ENCODE measurements around the gene ZNF219.

ZNF219 gene

DNA sequence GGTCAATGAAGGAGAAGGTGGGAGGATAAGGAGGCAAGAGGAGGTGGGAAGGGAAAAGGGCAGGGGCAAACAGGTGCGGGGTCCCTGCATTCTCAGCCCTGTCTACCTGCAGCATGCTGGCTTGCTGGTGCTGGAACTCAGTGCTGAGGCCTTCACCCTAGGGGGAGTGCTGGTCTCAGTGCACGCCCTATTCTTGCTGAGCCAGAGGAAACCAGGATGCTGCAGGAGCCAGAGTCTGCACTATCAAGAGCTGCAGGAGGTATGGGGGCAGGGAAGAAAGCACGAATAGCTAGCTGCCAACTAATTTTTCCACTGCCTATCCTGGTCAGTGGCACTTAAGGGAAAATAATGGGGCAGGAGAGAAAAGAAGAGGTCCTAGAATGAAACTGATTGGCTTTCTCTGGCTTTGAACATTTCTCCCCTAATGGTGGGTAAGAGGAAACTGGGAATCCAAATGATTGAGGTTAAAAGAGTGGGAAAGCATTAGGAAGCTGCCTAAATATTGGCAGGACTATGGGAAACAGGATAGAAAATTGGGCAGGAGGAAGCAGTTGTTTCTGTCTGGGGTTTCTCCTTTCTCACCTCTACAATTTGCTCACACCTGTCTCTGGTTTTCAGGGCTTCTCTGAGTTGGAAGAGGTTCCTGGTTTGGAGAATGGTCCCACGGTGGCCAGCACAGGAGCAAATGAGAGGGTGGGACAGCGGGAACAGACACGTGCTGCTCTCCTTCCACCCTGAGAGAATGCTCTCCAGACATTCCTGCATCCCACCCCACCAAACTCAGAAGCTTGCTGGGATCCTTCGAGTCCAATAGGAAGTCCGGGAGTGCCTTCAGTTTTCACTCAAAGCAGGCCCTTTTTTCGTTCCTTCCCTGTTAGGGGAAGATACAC, 4.3 kb upstream of the ZNF219 start:
- no peak for DNase-seq (ENCODE audit: low read depth in 1 of 2, low spot score in 1 of 2)

DNA sequence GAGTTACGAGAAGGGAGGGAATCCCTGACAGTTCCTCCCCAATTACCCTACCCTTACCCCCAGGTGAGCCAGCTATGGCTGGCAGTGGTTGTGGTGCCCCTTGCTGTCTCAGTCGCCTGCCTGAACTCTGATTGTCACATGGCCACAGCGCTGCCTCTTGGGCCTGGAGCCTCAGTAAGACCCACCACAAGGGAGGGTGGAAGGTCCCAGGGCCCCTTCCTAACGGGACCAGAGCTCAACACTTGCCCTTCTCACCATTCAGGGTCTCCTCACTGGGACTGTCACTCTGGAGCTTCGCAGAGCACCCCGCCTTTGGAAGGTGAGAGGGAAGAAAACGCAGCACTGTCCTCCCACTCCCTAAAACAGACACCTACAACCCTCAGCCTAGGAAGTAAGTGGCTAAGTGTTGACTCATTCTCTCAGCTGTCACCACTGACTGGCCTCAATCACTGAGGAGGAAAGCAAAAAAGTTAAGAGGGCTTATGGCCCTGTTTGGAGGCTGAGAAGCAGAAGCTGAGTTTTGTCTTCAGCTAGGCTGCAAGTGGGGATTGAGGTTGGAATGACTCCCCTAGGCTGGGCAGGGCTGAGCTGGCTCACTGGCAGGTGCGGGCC, 3.5 kb upstream of the ZNF219 start:
- DNase-seq (ENCODE audit: low read depth in 1 of 2, low spot score in 1 of 2), result no peak

DNA sequence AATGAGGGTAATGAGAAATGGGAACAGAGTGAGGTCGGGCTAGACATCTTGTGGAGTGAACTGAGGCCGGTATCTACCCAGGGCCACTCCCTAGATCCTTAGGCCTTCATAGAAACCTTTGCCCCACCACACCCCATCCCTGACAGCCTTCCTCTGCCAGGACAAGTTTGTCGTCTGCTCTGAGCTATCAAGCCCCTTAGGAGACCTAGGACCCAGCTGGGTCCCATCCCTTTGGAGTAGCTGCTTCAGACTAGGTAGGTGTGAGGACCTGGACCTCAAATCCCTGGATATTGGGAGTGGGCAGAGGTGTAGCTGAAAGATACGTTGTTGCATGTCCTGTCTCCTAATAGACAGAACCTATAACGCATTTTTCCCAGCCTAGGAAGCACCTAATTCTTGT, 2.5 kb upstream of the ZNF219 start, which contains the start of gene TMEM253:
Gene TMEM253 (plus strand): TSS at position 136 of the 400 bp plus-strand sequence. CDS start 278 bp downstream, outside the sequence.
- no peak for DNase-seq (ENCODE audit: low read depth in 1 of 2, low spot score in 1 of 2)

DNA sequence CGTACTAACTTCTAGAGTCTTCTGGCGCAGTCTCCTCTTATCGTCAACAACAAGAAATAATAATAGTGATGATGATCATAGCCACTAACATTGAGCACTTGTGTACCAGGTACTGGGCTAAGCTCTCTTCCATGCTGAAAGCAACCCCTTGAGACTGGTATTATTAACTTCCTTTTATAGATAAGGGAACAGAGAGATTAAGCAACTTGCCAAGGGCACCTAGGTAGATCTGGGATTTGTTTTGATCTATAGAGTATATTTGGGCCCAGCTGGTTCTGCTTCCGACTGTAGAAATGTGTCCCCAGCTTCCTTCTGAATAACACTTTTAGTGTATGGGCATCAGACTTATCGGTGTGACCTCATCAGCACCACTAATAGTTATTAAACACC, 1.1 kb upstream of the ZNF219 start:
- DNase-seq (ENCODE audit: low read depth in 1 of 2, low spot score in 1 of 2), result no peak

DNA sequence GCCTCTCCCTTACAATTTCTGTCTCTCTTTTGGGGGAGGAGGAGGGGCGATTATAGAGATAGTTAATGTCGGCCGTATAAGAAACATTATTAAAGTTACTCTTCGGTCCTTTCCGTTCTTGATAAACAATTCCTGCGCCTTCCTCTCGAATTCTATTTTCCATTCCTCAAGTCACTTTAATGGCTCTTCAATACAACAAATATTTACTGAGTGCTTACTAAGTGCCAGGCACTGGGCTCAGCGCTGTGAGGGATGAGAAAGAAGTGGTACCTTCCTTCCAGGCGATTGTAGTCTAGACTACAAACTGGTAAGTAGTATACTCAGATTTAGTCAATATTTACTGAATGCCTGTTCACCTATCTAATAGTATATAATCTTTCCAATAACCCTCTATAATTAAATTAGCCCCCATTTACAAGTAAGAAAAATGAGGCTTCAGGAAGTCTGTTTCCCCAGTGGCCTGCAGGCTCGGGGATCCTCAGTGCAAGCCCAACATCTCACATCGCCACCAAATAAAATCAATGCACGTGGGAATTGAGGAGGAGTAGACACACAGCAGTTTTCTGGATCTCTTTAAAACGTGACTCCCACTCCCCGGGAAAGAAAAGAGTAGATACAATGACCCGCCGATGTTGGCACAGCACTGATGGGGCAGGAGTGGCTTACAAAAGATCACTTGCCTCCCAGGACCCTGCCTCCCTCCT, 589 bp upstream of the ZNF219 start:
- no peak for DNase-seq (ENCODE audit: low read depth in 1 of 2, low spot score in 1 of 2)

DNA sequence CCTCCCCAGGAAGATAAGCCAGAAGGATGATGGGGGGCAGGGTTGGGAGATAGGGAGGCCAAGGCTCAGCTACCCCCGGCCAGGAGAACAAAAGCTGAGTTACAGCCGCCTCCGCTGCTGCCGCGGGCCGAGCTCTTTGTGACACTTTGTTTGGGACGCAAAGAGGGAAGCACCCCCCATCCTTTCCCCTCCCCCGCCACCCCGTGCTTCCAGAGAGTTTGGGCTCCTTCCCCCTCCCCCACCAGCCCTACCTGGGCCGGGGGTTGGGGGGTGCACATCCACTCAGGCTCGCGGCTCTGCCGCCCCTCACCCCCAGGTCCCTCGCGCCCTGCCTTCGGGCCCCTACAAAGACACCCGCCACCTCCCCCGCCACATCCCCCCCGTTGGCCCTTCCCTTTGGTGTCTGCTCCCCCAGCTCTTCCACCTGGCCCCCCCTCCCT, 799 bp downstream of the ZNF219 start:
- no peak for DNase-seq (ENCODE audit: low read depth in 1 of 2, low spot score in 1 of 2)

DNA sequence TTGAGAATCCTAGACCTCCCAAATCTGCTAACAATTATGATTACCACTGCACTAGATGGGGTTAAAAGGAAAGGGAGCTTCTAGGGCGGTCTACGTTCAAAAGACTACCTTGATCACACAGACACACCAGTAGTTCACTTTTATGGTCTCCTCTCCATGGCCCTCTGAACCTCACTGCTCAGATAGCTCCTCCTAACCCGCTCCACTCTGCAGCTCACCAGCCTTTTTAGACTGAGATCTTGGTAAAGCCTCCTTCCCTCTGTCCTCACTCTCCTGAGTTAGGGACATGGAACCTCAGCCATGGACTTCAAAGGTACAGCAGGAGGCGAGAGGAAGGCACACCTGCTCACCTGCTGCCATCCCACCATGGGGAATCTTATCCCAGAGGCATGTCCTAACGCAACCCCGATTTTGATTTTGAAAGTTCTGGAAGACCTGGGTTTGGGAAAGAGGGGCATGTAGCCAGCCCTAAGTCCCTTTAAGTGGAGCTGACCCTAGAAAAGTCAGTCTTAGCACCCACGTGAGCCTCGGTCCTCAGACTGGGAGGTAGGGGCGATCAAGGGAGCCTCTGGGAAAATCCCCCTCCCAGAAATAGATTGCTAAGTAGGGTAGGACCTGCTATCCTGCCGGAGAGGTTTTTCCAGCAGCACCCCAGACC, 1.3 kb downstream of the ZNF219 start:
- no peak for DNase-seq (ENCODE audit: low read depth in 1 of 2, low spot score in 1 of 2)

DNA sequence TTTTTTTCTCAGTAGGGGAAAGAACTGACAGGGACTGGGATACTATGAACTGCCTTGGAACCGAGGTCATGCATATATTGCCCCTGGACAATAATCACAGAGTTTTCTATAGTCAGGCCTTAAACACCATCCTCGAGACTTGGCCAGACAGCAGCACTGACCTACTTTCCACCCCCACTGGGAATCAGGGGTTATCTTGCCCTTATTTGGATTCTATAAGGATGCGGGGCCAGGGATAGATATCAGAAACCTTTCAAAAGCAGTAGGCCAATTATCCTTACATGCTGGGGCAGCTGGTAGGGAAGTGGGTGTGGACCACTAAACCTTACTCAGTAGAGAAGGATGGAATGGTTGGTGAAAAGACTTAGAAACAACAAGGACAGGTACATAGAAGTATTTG, 2.0 kb downstream of the ZNF219 start:
- DNase-seq (ENCODE audit: low read depth in 1 of 2, low spot score in 1 of 2), result no peak

DNA sequence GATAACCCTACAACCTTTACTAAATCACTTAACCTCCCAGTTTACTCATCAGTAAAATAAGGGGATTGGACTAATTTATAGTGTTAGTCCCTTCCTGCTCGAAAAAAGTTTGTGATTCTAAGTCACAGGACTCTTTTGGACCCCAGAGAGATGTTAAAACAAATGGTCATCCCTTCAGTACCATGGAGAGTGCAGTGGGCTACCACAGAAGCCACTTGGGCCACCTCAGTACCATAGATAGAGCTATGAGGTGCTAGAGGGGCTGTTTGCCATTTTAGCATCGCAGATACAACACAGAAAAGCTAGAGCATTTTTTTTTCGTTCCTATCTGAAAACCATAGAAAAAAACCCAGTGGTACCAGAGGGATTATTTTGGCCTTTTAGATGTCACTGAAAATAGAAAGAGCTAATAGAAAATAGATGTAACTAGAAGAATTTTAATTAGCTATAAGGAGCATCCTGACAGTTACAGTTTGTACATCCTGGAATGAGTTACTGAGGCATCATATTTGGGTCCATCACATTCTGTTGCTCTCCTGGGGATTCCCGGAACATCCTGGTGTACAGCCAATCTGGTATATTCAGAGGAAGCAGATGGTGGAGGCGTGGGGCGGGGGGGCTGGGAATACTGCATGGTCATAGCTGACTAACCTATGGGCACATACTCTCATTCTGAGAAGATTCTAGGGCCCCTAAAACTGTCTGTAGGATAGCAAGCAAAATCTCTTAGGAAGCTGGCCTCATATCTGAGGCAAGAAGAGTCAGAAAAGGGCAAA, 2.8 kb downstream of the ZNF219 start:
- DNase-seq (ENCODE audit: low read depth in 1 of 2, low spot score in 1 of 2), result no peak

DNA sequence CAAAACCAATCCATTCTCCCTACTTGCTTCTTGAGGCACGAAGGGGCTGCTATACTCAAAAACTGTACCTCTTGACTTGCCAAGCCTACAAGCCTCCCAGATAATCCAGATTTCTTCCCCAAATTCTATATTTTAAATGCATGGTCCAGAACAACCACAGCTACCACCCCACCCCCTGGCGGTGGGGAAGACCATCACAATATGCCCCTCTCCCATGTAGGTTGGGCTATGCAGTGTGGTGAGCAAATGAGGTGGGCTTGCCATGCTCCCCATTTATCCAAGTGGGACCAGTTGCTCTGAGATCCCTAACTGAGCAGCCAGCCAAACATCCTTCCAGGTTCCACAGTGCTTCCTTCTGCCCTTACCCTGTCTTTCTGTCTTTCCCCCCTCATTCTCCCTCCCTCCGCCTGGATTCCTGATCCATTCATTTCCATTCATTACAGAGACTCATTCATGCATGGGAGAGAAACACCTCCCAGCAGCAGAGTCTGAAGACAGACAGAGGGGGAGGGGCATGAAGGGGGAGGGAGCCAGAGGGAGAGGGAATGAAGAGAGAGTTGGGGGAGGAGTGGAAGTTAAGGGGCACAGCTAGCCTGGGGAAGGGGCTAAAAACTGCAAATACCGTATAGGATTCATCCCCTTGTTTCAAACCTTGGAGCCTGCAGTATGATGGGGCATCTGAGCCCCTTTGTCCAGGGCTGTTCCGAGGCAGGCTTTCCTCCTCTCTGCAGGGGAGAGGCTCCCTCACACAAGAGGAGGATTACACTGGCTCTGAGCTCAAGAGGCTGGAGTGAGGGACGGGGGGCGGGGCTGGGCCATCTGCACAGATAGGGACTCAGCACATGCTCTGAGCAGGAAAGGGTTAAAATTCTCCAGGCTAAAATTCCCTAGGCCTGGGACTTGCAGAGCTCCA, 4.4 kb downstream of the ZNF219 start:
- DNase-seq (ENCODE audit: low read depth in 1 of 2, low spot score in 1 of 2), result no peak

DNA sequence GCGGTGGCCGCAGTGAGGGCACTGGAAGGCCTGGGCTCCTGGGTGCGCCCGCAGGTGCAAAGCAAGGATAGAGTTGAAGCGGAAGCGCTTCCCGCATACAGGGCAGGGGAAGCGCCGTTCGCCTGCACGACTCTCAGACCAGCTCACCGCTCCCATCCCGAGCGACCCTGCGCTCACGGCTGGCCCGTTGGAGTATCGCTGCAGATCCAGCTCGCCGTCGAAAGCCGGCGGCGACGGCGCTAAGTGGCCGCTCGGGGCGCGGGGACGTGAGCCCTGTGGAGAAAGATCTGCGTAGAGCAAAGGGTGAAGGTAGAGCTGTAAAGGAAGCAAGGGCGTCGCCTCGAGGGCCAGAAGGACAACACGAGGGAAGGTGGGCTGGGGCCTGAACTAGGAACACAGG, 5.4 kb downstream of the ZNF219 start:
- no peak for DNase-seq (ENCODE audit: low read depth in 1 of 2, low spot score in 1 of 2)

DNA sequence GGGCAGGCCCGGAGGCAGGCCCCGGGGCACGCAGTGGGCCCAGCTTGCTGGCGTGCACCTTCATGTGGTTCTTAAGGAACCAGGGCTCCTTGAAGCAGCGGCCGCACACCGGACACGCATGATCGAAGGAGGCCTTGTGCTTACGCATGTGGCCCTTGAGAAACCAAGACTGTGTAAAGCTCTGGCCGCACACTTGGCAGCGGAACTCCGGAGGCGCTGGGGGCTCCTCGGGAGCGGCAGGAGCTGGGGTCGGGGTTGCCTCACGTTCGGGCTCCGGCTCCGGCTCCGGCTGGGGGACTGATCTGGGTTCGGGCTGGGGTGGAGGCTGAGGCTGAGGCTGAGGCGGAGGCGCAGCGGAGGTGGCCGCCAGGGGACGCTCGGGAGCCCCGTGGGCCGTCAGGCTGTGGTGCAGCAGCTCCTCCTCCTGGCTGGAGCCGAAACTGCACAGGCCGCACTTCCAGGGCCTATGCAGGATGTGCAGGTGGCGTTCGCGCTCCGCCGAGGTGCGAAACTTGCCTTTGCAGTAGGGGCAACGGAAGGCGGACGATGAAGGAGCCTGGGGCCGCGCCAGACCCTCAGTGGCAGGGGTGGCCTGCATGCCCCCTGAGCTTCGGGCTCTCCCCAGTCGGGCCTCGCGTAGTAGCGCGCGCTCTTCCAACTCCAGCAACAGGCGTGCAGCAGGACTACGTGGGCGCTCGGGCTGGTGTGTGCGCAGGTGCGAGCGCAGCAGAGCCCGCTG, 6.0 kb downstream of the ZNF219 start:
- peak; percentile 85 to 91 for DNase-seq (ENCODE audit: low read depth in 1 of 2, low spot score in 1 of 2)

DNA sequence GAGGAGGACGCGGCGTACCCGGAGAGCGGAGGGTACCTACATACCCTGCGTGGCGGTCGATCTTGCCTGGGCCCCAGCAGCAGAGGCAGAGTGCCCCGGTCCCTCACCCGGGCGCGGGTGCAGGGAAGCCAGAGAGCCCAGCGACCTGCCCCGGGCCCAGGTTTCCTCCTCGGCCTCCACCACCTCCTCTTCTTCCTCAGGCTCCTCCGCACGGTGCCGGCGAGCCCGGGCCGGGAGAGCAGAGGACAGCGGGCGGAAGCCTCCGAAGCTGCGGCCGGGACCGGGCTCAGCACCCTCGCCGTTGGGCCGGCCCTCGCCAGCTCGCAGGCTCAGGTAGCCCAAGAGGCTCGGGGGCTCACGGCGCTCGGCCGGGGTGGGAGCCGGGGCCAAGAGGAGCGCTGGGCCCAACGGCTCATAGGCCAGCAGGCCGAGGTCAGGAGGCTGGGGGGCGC, 6.6 kb downstream of the ZNF219 start:
- DNase-seq (ENCODE audit: low read depth in 1 of 2, low spot score in 1 of 2), result no peak

DNA sequence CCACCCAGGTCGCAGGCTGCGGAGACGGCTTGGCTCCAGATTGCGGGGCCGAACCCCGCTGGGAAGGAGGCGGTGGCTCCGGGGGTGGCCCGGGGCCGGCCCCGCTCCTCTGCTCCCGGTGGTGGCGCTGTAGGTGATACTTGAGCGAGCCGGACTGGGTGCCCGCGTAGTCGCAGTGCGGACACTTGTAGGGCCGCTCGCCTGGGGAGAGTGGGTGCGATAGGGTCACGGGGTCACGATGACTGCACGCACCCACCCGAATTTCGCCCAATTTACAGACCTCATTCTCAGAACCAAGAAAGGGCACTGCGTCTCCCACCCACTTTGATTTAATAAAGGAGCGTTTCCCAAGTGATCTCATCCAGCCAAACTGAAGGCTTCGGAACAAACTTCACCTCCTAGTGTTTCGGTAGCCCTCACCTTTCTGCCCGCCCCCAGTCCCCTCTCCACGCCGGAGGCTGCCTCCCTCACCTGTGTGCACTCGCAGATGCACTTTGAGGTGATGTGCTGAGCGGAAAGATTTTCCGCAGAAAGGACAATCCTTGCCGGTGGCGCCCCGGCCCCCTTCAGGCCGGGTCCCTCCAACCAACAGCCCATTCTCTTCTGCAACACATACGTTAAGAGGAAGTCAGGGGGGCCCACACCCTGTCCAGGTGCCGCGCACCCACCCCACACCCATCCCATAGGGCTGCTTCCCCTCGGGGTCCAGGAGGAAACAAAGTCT, 7.4 kb downstream of the ZNF219 start:
- no peak for DNase-seq (ENCODE audit: low read depth in 1 of 2, low spot score in 1 of 2)

DNA sequence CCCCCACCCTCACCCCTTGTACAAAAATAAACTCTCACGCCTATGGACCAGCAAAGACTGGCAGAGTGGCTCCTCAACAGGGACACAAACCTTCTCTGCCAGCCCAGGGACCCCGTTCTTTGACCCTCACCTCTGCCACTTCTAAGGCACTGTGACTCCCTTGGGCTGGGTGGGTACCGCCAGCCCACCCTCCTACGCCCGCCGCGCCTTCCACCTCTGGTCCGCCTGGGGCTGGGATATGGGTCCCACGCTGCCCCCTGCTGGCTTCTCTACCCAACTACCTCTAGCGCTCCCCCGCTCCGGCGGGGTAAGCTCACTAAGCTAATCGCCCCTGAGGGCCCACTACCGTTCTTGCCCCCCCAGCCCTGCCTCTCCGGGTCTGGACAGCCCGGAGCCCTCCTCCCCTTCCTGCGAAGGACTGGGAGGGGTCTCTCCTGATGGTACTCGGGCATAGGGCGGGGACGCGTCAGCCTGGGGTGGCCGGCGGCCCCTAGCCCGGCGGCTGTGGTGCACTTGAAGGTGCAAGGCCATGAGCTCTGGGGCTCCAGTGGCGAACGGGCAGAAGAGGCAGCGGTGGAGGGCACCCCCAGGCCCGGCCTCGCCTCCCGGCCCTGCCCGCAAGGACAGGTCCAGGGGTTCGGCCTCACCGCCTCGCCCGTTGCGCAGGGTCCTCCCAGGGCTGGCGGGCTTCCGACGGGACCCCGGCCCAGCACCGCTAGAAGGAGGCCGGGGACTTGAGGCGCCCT, 8.1 kb downstream of the ZNF219 start:
- no peak for DNase-seq (ENCODE audit: low read depth in 1 of 2, low spot score in 1 of 2)

DNA sequence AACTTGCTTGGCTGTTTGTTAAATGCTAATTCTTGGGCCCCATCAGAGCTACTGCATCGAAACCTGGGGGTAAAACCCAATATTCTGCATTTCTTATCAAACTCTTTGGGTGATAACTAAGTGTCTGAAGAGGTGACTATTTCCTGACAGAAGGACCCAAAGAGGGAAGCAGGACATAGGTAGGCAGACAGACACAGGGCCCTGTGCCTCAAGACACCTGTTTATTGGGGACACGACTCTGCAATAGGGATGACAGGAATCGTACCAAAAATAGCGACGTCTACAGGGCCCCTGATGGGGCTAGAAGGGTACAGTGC, 8.6 kb downstream of the ZNF219 start:
- no peak for DNase-seq (ENCODE audit: low read depth in 1 of 2, low spot score in 1 of 2)

DNA sequence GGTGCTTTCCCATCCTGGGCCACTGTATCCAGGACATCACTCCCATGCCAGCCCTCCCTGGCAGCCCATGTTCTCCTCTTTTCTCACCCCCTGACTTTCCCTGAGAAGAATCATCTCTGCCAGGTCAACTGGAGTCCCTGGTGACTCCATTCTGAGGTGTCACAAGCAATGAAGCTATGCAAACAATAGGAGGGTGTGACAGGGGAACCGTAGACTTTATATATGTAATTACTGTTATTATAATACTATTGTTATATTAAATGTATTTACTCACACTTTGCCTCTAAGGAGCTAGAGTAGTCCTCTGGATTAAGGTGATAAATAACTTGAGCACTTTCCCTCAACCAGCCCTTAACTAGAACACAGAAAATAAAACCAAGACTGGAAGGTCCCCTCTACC, 9.2 kb downstream of the ZNF219 start:
- no peak for DNase-seq (ENCODE audit: low read depth in 1 of 2, low spot score in 1 of 2)

DNA sequence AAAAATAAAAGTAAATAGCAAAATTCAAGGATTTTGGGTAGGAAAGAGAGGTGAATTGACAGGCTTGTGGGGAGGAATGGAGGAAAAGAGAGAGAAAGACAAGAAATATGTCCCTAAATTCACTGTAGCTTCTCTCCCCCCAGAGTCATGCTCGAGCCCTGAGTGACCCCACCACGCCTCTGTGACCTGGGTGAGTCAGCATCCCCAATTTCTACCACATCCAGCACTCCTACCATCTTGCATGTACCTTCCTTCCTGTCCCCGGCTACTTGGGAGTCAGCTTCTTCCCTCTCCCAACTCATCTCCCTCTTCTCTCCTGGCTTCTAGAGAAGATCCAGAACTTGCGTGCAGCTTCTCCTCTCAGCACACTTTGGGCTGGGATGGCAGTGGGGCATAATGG, 9.8 kb downstream of the ZNF219 start:
- DNase-seq (ENCODE audit: low read depth in 1 of 2, low spot score in 1 of 2), result no peak

Measured in activated T-helper 1 cell treated with anti-CD3 and anti-CD28 coated beads, Interleukin-2, amount 50 U/mL, for 16 hours (primary cell).